Uterine smooth muscle cell (primary cell): ENCODE results near the gene MANBA. TPM values are rescaled to one million over a fixed set of nuclear protein-coding genes. Genes with fewer than 3 reads are reported as not detected.

Source experiments
- total RNA-seq: library from RNA; depleted of rRNA; stranded (reverse); fragments of >200 nt; gene quantifications from 2 replicates; pipeline ENCODE4 v1.2.3, GENCODE V29; 2014

Gene MANBA
- total RNA-seq, result 28.0 and 55.0 TPM in 2 replicates

GRCh38 chr4:102760645-102761295 is at the start of gene MANBA:
Gene MANBA (minus strand): TSS chr4:102760968. CDS start chr4:102760894, 74 bp downstream.

Other genes with a start within 250 kb of the MANBA start
- gene UBE2D3, start 66.6 kb upstream of the MANBA start, total RNA-seq, result 305 and 381 TPM in 2 replicates
- gene CISD2, start 108.0 kb upstream of the MANBA start, total RNA-seq, result 30.2 and 33.4 TPM in 2 replicates